OCI-LY3 (cell line): ENCODE measurements around the gene CBFA2T2.
"Not testable (repeated sequence)": the region's sequence is repeated elsewhere in the genome, so short reads cannot be mapped to it uniquely, and the experiment has no call there.

Source experiments
- CTCF ChIP-seq: fragments of 200-600, 300-600 bp; sonication (generic); IDR thresholded peaks from 2 replicates; pipeline ENCODE4 v1.5.1; 2014; ENCODE audit warnings: antibody characterized with exemption, low read length, low read depth
- EZH2phosphoT487 ChIP-seq: fragments of 200-600 bp; shearing (Covaris generic); IDR thresholded peaks from 2 replicates; pipeline ENCODE4 v1.6.1; 2018; ENCODE audit warnings: antibody characterized with exemption, mixed run types, low read depth

- not testable (repeated sequence) for TF ChIP-seq CTCF, EZH2phosphoT487
Observed at GRCh38 chr20:33464759-33465158, 25.1 kb upstream of the CBFA2T2 start.
